Stimulated activated CD8-positive, alpha-beta memory T cell treated with anti-CD3 and anti-CD28 coated beads, Interleukin-4, amount 100 ng/mL, for 4 hours (primary cell): ENCODE measurements around the gene ASPSCR1.
"Not testable (repeated sequence)": the region's sequence is repeated elsewhere in the genome, so short reads cannot be mapped to it uniquely, and the experiment has no call there.

Experiments used
- DNase-seq, 2 donors: peaks; one replicate each; pipeline ENCODE4 v3.0.0-alpha.2; 2020; ENCODE audit warnings: low read depth in 2 of 2, low spot score in 1 of 2

ASPSCR1 gene

GRCh38 chr17:81940538-81941483, 36.6 kb upstream of the ASPSCR1 start:
- no peak for DNase-seq

GRCh38 chr17:81941484-81942166, 35.8 kb upstream of the ASPSCR1 start:
- DNase-seq = no peak

- no peak for DNase-seq
Observed at GRCh38 chr17:81942167-81942553, 35.3 kb upstream of the ASPSCR1 start.

- DNase-seq = no peak
Observed at GRCh38 chr17:81944858-81945257, 32.6 kb upstream of the ASPSCR1 start.

GRCh38 chr17:81947189-81947588, 30.2 kb upstream of the ASPSCR1 start, which contains the start of gene MYADML2:
MYADML2 (minus strand) TSS chr17:81947233; CDS start chr17:81941741, 5,492 bp downstream.
- no peak for DNase-seq

GRCh38 chr17:81948635-81949378, 28.6 kb upstream of the ASPSCR1 start:
- no peak for DNase-seq

GRCh38 chr17:81950501-81950900, 26.9 kb upstream of the ASPSCR1 start:
- DNase-seq = no peak

- DNase-seq = no peak
Observed at GRCh38 chr17:81951785-81952684, 25.4 kb upstream of the ASPSCR1 start.

GRCh38 chr17:81952792-81953228, 24.6 kb upstream of the ASPSCR1 start:
- no peak for DNase-seq

GRCh38 chr17:81953443-81953842, 24.0 kb upstream of the ASPSCR1 start:
- DNase-seq = not testable (repeated sequence)

- DNase-seq = no peak
Observed at GRCh38 chr17:81954131-81955057, 23.0 kb upstream of the ASPSCR1 start.

- no peak for DNase-seq
Observed at GRCh38 chr17:81955058-81955681, 22.3 kb upstream of the ASPSCR1 start.

- no peak for DNase-seq
Observed at GRCh38 chr17:81955756-81956544, 21.5 kb upstream of the ASPSCR1 start.

- DNase-seq = no peak
Observed at GRCh38 chr17:81956607-81957589, 20.5 kb upstream of the ASPSCR1 start.

- DNase-seq = no peak
Observed at GRCh38 chr17:81957691-81958432, 19.6 kb upstream of the ASPSCR1 start.
